Ovary (tissue), 3 donors: ENCODE data around the gene CROCC.
"Not testable (repeated sequence)": the region's sequence is repeated elsewhere in the genome, so short reads cannot be mapped to it uniquely, and the experiment has no call there.

ENCODE experiments used
- EP300 ChIP-seq: sonication (generic); formaldehyde crosslinking; IDR thresholded peaks from one replicate; pipeline ENCODE4 v1.6.1; 2017; ENCODE audit warnings: antibody characterized with exemption
- POLR2A ChIP-seq: fragments of 450-650 bp; IDR thresholded peaks from one replicate; pipeline ENCODE4 v1.6.1; 2017; ENCODE audit warnings: antibody characterized with exemption, mild to moderate bottlenecking, moderate library complexity
- TF ChIP-seq, protein P1 (sequence below), 3 donors: fragments of 450-650 bp in 2 of 3; fragments of 200-600 bp in 1 of 3; IDR thresholded peaks; one replicate each; pipeline versions ENCODE4 v1.5.1 to v1.8.0; 2016 to 2022; ENCODE audit warnings: antibody characterized with exemption in 3 of 3, mild to moderate bottlenecking in 1 of 3
- donor health status: DM: no; HTN: no; CAD: no.

GRCh38 chr1:16945512-16945911 lies 23.8 kb downstream of the CROCC start:
- TF ChIP-seq, protein P1, sequence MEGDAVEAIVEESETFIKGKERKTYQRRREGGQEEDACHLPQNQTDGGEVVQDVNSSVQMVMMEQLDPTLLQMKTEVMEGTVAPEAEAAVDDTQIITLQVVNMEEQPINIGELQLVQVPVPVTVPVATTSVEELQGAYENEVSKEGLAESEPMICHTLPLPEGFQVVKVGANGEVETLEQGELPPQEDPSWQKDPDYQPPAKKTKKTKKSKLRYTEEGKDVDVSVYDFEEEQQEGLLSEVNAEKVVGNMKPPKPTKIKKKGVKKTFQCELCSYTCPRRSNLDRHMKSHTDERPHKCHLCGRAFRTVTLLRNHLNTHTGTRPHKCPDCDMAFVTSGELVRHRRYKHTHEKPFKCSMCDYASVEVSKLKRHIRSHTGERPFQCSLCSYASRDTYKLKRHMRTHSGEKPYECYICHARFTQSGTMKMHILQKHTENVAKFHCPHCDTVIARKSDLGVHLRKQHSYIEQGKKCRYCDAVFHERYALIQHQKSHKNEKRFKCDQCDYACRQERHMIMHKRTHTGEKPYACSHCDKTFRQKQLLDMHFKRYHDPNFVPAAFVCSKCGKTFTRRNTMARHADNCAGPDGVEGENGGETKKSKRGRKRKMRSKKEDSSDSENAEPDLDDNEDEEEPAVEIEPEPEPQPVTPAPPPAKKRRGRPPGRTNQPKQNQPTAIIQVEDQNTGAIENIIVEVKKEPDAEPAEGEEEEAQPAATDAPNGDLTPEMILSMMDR (IDR thresholded peaks at IDR 0.05) = not testable (repeated sequence)
- TF ChIP-seq POLR2A, EP300: not testable (repeated sequence)
